ENCODE results near the gene C10orf143.

The C10orf143 gene

DNA sequence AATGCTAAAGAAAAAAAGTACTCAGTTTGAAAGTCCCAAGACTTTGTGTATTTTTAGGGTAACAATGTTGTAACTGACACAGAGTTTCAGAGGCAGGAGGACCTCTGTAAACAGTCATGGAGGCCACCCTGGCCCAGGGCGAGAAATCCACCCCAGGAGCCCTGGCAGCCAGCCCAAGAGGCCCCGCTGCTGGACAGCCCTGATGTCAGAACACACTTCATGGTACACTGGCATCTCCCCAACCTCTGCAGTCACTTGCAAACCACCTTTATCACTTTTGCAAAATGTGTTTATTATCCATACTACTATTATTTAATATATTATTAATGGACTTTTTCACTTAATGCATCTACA, 30.2 kb downstream of the C10orf143 start:
- no peaks in the 10 kb centered on the region for H3K27me3 Mint-ChIP-seq
- H3K9me3 Mint-ChIP-seq = peaks cover 6% of the 10 kb centered on the region
- H3K4me3 Mint-ChIP-seq = no peak overlapping the region
- peaks cover 34% of the 10 kb centered on the region for H3K36me3 Mint-ChIP-seq (ENCODE audit: low read depth)
- no peaks in the 10 kb centered on the region for H3K4me1 Mint-ChIP-seq (ENCODE audit: low read depth)
- no peak overlapping the region for H3K27ac Mint-ChIP-seq

- Mint-ChIP-seq H3K4me1 (ENCODE audit: low read depth) (no peaks in the 10 kb centered on the region), H3K27ac (no peak overlapping the region), H3K4me3 (no peak overlapping the region), H3K27me3 (no peaks in the 10 kb centered on the region), H3K9me3 (peaks cover 6% of the 10 kb centered on the region), H3K36me3 (ENCODE audit: low read depth) (peaks cover 40% of the 10 kb centered on the region)
These were observed 30.8 kb downstream of the C10orf143 start for GRCh38 chr10:130079614-130080460.

DNA sequence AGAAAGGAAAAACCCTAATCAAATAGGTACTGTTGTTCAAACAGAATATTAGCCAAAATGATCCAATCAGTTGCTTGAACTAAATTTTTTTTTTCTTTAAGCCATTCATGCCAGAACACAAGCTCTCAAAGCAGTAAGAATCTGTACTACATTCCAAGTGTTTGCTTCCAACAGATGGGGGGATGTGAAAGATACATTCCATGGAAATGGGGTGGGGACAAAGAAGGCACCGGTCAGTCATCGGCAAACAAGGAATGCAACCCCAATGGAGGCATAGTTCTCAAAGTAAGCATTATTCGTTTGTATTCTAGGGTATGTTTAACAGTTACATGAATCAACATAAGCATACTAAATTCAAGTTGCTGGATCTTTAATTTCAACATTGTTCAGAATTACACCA, 32.5 kb downstream of the C10orf143 start:
- Mint-ChIP-seq H3K4me3 (no peak overlapping the region), H3K27me3 (no peaks in the 10 kb centered on the region), H3K9me3 (peaks cover under 1% of the 10 kb centered on the region), H3K36me3 (ENCODE audit: low read depth) (peaks cover 48% of the 10 kb centered on the region), H3K4me1 (ENCODE audit: low read depth) (no peaks in the 10 kb centered on the region), H3K27ac (no peak overlapping the region)

GRCh38 chr10:130076681-130077080, 33.9 kb downstream of the C10orf143 start:
- peaks cover 61% of the 10 kb centered on the region for H3K36me3 Mint-ChIP-seq (ENCODE audit: low read depth)
- H3K27ac Mint-ChIP-seq = no peak overlapping the region
- peaks cover 9% of the 10 kb centered on the region for H3K9me3 Mint-ChIP-seq
- no peaks in the 10 kb centered on the region for H3K4me1 Mint-ChIP-seq (ENCODE audit: low read depth)
- no peak overlapping the region for H3K4me3 Mint-ChIP-seq
- no peaks in the 10 kb centered on the region for H3K27me3 Mint-ChIP-seq

DNA sequence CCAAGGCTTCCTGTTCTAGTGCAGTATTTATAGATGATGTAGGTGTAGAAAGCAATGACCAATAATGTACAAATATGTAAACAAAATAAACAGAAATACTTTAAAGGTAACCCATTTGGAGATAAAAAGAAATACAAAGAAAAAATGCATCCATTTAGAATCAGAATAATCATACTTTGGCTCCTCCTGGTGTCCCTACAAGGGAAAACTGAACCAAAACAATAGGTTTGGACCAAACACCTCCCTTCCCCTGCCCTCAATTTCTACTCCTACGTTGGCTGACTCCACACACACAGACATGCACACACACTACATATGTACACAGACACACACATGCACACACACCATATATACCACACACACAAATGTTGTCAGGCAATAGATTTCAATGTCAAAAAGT, 36.0 kb downstream of the C10orf143 start:
- Mint-ChIP-seq H3K27me3 (no peaks in the 10 kb centered on the region), H3K4me3 (no peak overlapping the region), H3K36me3 (ENCODE audit: low read depth) (peaks cover 61% of the 10 kb centered on the region), H3K9me3 (peaks cover 9% of the 10 kb centered on the region), H3K27ac (no peak overlapping the region), H3K4me1 (ENCODE audit: low read depth) (no peaks in the 10 kb centered on the region)

DNA sequence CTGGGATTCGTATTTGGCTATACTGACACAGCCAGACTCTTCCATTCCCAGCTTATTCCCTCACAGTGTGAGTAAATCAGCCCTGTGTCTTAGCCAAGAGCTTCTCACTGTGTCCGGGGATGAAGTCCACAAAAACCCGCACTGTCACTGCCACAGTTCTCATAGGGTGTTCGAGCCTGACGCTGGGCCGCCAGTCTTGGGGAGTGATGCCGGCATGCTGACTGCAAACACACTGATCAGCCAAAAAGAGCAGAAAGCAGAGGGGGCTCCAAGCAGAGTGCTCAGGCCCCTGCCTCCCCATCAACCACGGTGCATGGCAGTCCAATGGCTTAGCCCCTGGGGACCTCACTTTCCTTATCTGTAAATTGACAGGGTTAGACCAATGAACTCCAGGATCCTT, 36.7 kb downstream of the C10orf143 start:
- Mint-ChIP-seq H3K27me3 (no peaks in the 10 kb centered on the region), H3K4me1 (ENCODE audit: low read depth) (no peaks in the 10 kb centered on the region), H3K36me3 (ENCODE audit: low read depth) (peaks cover 59% of the 10 kb centered on the region), H3K9me3 (peaks cover 9% of the 10 kb centered on the region), H3K4me3 (no peak overlapping the region), H3K27ac (no peak overlapping the region)

DNA sequence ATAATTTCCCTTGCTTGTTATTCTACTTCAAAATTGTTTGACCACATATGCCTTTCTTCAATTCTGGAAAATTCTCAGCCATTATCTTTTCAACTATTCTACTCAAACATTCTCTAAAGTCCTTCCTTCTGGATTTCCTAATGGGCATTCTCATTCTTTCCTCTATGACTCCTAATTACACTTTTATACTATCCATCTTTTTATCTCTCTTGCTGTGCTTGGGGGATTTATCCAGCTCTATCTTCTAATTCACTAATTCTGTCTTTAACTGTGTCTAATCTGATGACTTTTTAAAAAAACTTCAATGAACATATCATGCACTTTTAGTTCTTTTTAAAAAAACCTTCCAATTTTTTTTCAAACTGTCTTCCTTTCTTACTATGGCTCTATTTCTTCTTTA, 38.4 kb downstream of the C10orf143 start:
- H3K36me3 Mint-ChIP-seq (ENCODE audit: low read depth) = peaks cover 51% of the 10 kb centered on the region
- no peak overlapping the region for H3K27ac Mint-ChIP-seq
- no peaks in the 10 kb centered on the region for H3K27me3 Mint-ChIP-seq
- H3K4me1 Mint-ChIP-seq (ENCODE audit: low read depth) = no peaks in the 10 kb centered on the region
- peaks cover 9% of the 10 kb centered on the region for H3K9me3 Mint-ChIP-seq
- H3K4me3 Mint-ChIP-seq = no peak overlapping the region

DNA sequence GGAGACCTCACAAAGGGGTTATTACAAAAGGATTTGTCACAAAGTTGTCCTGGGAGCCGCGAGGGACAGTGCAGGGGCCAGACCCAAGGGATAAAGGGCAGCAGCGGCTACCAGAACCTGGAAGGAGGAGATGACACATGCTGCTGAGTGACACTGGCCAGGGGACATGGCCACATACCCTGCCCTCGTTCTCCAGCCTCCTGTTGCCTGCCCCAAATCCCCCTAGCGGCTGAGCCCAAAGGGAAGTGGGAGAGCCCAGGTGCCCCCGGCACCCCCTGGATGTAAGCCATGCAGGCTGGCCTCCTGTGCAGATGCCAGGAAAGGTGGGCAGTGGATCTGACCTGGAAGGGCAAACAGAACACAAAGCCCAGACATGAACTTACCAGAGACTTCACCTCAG, 42.7 kb downstream of the C10orf143 start:
- Mint-ChIP-seq H3K4me1 (ENCODE audit: low read depth) (no peaks in the 10 kb centered on the region), H3K27me3 (no peaks in the 10 kb centered on the region), H3K36me3 (ENCODE audit: low read depth) (peaks cover 22% of the 10 kb centered on the region), H3K9me3 (peaks cover 7% of the 10 kb centered on the region), H3K27ac (no peak overlapping the region), H3K4me3 (no peak overlapping the region)

DNA sequence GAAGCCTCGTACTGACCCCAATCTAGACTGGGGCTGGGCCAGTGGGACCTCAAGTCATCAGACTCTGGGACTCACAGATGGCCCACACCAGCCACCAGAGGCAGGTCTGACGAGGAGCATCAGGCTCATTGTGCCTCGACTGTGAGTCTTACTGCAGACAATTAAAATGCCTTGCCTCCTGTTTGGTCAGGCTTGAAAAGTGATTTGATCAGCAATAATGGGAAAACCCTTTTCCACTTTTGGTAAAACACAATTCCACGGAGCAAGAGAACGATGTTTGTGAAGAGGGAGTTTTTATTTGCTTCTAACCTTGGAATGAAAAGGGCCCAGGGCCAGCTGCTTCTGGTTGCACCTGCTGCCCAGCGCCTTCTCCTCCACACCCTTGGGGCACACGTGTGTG, 43.9 kb downstream of the C10orf143 start:
- Mint-ChIP-seq H3K27ac (no peak overlapping the region), H3K4me3 (no peak overlapping the region), H3K27me3 (no peaks in the 10 kb centered on the region), H3K9me3 (no peaks in the 10 kb centered on the region), H3K36me3 (ENCODE audit: low read depth) (peaks cover 12% of the 10 kb centered on the region), H3K4me1 (ENCODE audit: low read depth) (no peaks in the 10 kb centered on the region)

- Mint-ChIP-seq H3K4me1 (ENCODE audit: low read depth) (no peaks in the 10 kb centered on the region), H3K4me3 (no peak overlapping the region), H3K27me3 (no peaks in the 10 kb centered on the region), H3K36me3 (ENCODE audit: low read depth) (peaks cover 12% of the 10 kb centered on the region), H3K27ac (no peak overlapping the region), H3K9me3 (no peaks in the 10 kb centered on the region)
These were observed 45.4 kb downstream of the C10orf143 start for GRCh38 chr10:130065251-130065650.

DNA sequence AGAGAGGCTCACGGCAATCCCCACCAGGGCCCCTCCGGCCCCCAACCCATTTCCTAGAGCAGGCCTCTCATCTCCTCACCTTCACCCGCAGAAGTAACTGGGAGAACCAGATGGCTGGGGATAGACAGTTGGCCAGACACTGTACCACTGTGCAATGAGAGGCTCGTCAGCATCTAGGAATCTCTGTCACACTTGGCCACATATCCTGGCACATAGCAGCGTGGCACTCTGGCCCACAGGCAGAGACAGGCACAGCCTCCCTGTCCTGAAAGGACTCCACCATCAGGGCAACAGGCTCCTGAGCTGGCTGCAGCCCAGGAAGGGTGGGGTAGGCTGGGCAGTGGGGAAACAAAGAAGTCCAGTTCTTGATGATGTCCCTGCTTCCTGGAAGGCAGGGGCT, 45.8 kb downstream of the C10orf143 start:
- peaks cover 12% of the 10 kb centered on the region for H3K36me3 Mint-ChIP-seq (ENCODE audit: low read depth)
- no peak overlapping the region for H3K27ac Mint-ChIP-seq
- H3K4me1 Mint-ChIP-seq (ENCODE audit: low read depth) = no peaks in the 10 kb centered on the region
- H3K27me3 Mint-ChIP-seq = no peaks in the 10 kb centered on the region
- H3K9me3 Mint-ChIP-seq = no peaks in the 10 kb centered on the region
- H3K4me3 Mint-ChIP-seq = no peak overlapping the region

DNA sequence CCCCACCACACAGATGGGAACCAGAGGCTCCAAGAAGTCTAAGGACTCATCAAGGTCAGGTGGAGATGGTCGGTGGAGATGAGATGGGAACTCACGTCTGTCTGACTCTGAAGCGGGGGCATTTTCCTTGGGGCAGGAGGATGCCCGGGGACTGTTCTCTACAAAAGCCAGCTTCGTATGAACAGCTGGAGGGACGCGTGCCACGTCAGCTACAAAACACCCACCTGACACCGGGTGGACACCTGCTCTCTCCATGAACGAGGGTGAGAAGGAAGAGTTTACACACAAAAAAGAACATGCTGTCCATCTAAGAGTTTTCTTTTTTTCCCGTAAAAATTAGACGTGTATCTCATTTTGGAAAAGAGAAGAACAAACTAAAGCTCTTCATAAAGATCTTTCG, 47.7 kb downstream of the C10orf143 start:
- no peaks in the 10 kb centered on the region for H3K27me3 Mint-ChIP-seq
- no peak overlapping the region for H3K4me3 Mint-ChIP-seq
- no peaks in the 10 kb centered on the region for H3K9me3 Mint-ChIP-seq
- no peaks in the 10 kb centered on the region for H3K4me1 Mint-ChIP-seq (ENCODE audit: low read depth)
- peaks cover 12% of the 10 kb centered on the region for H3K36me3 Mint-ChIP-seq (ENCODE audit: low read depth)
- H3K27ac Mint-ChIP-seq = no peak overlapping the region

GRCh38 chr10:130062201-130062600, 48.4 kb downstream of the C10orf143 start:
- Mint-ChIP-seq H3K4me1 (ENCODE audit: low read depth) (no peaks in the 10 kb centered on the region), H3K9me3 (no peaks in the 10 kb centered on the region), H3K27ac (no peak overlapping the region), H3K36me3 (ENCODE audit: low read depth) (peaks cover 10% of the 10 kb centered on the region), H3K4me3 (no peak overlapping the region), H3K27me3 (no peaks in the 10 kb centered on the region)

DNA sequence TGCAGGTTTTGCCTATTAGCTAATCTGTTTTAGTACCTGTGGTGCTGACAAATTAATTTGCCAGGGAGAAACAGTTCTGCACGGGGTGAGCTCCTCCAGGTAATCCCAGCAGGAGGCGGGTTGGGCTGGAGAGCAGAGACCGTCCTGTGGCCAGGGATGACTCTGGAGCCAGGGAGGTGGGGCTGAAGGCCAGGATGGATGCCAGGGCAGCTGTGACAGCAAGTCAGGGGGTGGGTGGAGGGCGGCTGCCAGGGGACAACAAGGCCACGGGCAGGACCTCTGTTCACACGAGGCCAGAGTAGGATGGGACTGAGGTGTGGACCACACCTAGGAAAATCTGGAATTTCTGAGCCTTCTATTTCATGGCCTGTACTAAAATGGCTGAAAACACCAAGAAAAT, 48.9 kb downstream of the C10orf143 start:
- H3K9me3 Mint-ChIP-seq = no peaks in the 10 kb centered on the region
- H3K36me3 Mint-ChIP-seq (ENCODE audit: low read depth) = peaks cover 14% of the 10 kb centered on the region
- no peak overlapping the region for H3K4me3 Mint-ChIP-seq
- no peak overlapping the region for H3K27ac Mint-ChIP-seq
- no peaks in the 10 kb centered on the region for H3K4me1 Mint-ChIP-seq (ENCODE audit: low read depth)
- no peaks in the 10 kb centered on the region for H3K27me3 Mint-ChIP-seq

- Mint-ChIP-seq H3K4me1 (ENCODE audit: low read depth) (no peaks in the 10 kb centered on the region), H3K4me3 (no peak overlapping the region), H3K27ac (no peak overlapping the region), H3K9me3 (no peaks in the 10 kb centered on the region), H3K36me3 (ENCODE audit: low read depth) (peaks cover 12% of the 10 kb centered on the region), H3K27me3 (no peaks in the 10 kb centered on the region)
These were observed 56.6 kb downstream of the C10orf143 start for GRCh38 chr10:130054021-130054420.

DNA sequence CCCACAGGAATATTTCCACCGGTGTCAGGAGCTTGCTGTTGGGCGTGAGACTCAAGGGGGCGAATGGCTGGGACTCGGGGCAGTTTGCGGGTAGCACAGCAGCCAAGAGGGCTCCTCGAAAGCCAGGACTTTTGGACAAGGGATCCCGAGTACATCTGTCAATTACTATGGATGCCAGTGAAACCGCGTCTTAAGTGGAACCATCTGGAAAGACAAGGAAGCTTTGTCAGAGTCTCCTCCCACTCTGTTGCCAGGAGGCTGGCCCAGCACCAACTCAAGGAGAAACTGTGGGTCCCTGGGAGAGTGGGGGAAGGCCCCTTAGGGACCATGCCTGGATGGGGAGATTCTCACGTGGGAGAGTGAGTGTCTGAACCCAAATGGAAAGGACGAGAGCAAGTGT, 57.1 kb downstream of the C10orf143 start:
- no peaks in the 10 kb centered on the region for H3K9me3 Mint-ChIP-seq
- no peak overlapping the region for H3K4me3 Mint-ChIP-seq
- H3K27ac Mint-ChIP-seq = no peak overlapping the region

More for the DNA sequence above, 57.1 kb downstream of the C10orf143 start:
- Mint-ChIP-seq H3K36me3 (ENCODE audit: low read depth) (peaks cover 12% of the 10 kb centered on the region), H3K27me3 (no peaks in the 10 kb centered on the region), H3K4me1 (ENCODE audit: low read depth) (no peaks in the 10 kb centered on the region)
